GM08714 (cell line): ENCODE measurements around the gene RASGRF2.
A peak's percentile ranks its signal among the peaks of the same experiment; 100 is the strongest.

Experiments used
- H3K4me3 ChIP-seq: fragments of 200-500 bp; sonication (Bioruptor generic); 2 replicates; pipeline ENCODE4 v1.5.1; 2014; ENCODE audit warnings: mild to moderate bottlenecking, low read length, inconsistent platforms
- ZNF274 ChIP-seq: IDR thresholded peaks from 2 replicates; pipeline ENCODE4 v1.6.1; 2012; ENCODE audit warnings: mild to moderate bottlenecking, low read depth, low read length

Gene RASGRF2, protein sequence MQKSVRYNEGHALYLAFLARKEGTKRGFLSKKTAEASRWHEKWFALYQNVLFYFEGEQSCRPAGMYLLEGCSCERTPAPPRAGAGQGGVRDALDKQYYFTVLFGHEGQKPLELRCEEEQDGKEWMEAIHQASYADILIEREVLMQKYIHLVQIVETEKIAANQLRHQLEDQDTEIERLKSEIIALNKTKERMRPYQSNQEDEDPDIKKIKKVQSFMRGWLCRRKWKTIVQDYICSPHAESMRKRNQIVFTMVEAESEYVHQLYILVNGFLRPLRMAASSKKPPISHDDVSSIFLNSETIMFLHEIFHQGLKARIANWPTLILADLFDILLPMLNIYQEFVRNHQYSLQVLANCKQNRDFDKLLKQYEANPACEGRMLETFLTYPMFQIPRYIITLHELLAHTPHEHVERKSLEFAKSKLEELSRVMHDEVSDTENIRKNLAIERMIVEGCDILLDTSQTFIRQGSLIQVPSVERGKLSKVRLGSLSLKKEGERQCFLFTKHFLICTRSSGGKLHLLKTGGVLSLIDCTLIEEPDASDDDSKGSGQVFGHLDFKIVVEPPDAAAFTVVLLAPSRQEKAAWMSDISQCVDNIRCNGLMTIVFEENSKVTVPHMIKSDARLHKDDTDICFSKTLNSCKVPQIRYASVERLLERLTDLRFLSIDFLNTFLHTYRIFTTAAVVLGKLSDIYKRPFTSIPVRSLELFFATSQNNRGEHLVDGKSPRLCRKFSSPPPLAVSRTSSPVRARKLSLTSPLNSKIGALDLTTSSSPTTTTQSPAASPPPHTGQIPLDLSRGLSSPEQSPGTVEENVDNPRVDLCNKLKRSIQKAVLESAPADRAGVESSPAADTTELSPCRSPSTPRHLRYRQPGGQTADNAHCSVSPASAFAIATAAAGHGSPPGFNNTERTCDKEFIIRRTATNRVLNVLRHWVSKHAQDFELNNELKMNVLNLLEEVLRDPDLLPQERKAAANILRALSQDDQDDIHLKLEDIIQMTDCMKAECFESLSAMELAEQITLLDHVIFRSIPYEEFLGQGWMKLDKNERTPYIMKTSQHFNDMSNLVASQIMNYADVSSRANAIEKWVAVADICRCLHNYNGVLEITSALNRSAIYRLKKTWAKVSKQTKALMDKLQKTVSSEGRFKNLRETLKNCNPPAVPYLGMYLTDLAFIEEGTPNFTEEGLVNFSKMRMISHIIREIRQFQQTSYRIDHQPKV (N-terminal part only)

DNA sequence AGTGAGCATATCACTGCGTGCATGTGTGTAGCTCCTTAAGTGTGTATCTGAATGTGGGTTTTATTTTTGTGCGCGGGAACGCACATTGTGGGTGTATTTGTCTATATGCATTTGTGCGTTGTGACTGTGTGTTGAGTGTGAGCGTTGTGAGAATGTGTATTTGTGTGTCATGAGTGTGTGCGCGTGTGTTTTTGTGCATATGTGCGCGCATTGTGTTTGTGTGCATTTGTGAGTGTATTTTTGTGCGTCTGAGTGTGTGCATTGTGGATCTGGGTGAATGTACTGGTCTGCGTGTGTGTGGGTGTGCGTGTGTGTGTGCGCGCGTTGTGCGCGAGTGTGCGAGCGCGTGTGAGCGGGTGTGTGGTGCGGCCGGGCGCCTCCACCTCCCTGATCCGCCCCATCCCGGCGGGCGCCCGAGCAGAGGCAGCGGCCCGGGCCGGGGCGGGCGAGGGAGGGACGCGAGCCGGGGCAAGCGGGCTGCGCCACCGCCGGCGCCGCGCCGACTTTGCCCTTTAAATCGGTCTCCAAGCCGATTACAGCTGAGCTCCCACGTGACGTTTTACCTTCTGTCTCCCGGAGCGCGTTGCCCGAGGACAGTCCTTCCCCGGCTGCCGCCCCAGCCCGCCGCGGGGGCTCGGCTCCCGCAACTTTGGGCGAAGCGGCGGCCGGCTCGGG lies at the start of gene RASGRF2:
TSS of gene RASGRF2 (plus strand) at position 596 of the 675 bp plus-strand sequence. CDS start 376 bp downstream, outside the sequence.
- no peak for TF ChIP-seq ZNF274
- H3K4me3 ChIP-seq = peak within 1 kb of the TSS; percentile 28

DNA sequence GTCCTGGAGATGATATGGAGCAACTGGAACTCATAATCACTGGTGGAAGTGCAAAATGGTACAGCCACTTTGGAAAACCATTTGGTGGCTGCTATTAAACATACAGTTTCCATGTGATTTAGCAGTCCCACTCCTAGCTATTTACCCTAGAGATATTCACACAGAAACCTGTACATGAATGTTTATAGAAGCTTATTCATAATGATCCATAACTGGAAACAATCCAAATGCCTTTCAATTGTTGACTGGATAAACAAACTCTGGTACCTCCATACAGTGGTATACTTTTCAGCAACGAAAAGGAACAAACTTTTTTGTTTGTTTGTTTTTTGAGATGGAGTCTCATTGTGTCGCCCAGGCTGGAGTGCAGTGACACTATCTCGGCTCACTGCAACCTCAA lies 47.7 kb upstream of the RASGRF2 start:
- H3K4me3 ChIP-seq = no peak overlapping the region
- TF ChIP-seq ZNF274 = no peak

DNA sequence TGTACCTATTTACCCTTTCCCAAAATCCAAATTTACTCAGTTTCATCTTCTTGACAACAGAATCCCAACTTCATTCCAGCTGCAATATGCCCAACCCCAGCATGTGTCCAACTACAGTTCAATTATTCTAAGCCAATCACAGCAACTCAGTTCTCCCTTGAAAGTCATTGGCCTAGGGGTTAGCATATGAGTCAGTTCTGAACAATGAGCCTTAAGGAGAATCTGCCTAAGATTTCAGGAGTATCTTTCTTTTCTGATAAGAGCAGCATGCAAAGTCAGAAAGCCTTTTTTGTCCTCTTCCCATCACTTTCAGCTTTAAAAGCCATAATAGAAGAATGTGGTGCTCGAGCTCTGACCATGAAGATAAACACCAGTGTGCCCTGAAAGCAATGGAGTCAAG lies 44.4 kb upstream of the RASGRF2 start:
- no peak overlapping the region for H3K4me3 ChIP-seq
- TF ChIP-seq ZNF274 = no peak

DNA sequence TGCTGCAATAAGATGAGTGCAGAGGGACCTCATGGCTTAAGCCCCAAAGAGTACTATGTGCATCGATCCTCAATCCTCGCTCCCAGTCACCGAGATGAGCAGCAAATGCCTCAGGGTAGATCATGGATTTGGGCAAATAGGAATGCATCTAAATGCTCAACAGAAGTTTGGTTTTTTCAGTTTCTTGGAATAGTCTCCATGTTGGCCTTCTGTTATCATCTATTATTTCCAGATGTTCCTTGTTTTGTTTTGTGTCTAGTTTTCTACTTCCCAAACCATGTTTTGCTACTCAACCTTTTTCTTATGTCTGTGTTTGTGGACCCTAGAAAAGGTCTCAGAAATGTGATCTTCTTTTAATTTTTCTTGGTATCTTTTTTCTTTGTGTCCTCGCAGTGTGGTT lies 43.5 kb upstream of the RASGRF2 start:
- no peak overlapping the region for H3K4me3 ChIP-seq
- TF ChIP-seq ZNF274 = no peak

DNA sequence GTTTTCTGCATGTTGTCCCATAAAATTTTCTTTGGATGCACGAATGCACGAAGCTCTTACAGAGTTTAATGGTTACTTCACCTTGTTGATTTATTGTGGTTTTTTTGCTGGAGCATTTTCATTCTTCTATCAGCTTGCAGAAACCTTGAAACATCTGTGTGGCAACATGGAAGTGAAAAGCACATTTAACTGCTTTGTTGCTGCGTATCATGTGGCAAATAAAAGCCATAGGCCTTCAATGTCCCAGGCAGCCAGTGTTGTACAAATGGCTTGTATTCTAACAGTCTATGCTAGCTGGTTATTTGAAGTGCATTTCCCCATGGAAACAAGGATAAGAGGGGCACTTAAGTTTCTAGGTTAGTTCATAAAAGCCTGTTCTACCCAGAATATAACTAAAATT lies 42.5 kb upstream of the RASGRF2 start:
- TF ChIP-seq ZNF274 = no peak
- H3K4me3 ChIP-seq = no peak overlapping the region

DNA sequence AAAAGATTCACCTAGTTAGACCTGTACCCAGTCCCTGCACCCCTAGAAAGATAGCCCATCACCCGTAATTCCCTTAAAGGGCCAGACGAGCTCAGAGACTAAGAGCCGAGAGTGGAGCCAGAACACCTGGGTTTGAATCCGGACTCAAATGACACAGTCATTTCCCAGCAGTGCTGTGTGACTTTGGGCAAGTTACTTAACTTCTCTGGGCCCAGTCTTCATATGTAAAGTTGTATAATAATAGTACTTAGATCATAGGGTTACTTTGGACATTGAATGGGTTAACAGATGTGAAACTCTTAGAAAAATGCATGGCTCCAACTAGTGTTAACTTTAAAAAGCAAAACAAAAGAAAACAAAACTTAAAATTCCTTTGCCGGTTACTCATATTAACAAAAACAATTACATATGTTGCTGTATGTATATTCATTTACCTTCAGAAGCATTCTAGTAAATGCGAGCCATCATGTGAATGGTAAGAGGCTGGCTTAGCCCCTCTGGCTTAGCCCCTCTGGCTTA lies 40.4 kb upstream of the RASGRF2 start:
- TF ChIP-seq ZNF274 = no peak
- no peak overlapping the region for H3K4me3 ChIP-seq

DNA sequence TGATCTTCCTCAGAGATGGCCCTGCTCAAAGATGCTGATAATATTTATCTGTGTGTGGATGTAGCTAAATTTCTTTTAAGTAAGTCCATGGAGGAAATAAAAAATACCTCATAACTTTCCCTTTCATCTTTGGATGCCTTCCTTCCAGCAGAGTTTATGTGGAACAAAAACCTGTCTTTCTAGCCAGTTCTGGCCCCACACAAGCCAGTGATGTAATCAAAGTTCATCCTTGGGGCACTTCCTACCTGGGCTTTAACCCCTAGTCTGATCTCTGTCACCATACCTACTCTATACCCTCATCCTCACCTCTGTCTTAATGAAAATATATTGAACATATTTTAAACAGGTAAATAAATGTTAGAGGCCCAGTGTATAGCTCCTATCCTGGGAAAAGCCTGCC lies 39.8 kb upstream of the RASGRF2 start:
- TF ChIP-seq ZNF274 = no peak
- H3K4me3 ChIP-seq = no peak overlapping the region

DNA sequence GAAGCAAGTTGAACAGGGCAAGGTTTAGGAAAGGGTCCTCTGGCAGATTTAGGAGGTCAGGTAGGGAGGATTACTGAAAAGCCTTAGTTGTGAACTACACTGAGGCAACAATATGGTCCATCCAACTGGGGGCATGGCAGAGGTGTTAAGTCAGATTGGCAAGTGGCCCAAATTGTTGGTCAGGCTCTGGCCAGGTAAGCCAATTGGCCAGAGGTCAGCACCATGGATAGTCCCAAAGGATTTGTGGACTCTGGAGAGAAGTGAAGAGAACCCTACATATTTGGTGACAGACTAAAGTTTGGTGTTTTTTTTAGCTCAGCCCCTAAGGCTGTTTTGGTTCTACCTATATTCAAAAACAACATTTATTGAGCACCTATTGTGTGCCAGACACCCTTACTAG lies 39.1 kb upstream of the RASGRF2 start:
- H3K4me3 ChIP-seq = no peak overlapping the region
- TF ChIP-seq ZNF274 = no peak

DNA sequence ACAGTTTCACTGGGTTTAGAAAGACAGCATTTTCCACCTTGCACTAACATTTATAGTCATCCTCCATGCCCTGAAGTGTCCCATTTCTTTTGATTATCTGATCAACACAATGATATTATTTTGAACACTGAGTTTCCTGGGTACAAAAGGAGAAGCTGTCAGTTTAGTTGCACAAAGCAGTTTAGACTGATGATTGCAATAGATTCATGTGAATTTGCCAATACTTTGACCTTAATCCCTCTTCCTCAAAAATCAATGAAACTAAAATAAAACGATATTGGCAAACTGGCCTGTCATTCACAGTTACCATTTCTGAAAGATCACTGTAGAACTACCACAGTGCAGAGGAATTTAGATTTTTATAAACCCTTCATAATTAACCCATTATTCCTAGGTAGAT lies 34.2 kb upstream of the RASGRF2 start:
- TF ChIP-seq ZNF274 = no peak
- no peak overlapping the region for H3K4me3 ChIP-seq

DNA sequence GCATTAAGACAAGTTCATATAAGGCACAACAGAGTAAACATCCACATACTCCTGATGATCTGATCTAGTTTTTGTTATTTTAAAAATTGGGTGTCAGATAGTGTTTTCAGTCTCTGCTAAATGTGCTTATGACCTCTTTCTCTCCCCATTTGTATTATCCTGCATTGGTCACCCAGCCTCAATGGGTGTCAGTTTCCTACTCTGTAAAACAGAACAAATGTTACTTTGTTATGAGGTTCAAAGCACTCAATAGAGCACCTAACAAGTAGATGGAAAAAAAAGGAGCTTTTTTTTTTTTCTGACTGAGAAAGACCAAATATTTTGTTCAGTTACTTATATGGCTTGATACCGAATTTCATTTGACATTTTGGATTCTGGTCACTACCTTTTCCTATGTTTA lies 33.6 kb upstream of the RASGRF2 start:
- H3K4me3 ChIP-seq = no peak overlapping the region
- TF ChIP-seq ZNF274 = no peak

DNA sequence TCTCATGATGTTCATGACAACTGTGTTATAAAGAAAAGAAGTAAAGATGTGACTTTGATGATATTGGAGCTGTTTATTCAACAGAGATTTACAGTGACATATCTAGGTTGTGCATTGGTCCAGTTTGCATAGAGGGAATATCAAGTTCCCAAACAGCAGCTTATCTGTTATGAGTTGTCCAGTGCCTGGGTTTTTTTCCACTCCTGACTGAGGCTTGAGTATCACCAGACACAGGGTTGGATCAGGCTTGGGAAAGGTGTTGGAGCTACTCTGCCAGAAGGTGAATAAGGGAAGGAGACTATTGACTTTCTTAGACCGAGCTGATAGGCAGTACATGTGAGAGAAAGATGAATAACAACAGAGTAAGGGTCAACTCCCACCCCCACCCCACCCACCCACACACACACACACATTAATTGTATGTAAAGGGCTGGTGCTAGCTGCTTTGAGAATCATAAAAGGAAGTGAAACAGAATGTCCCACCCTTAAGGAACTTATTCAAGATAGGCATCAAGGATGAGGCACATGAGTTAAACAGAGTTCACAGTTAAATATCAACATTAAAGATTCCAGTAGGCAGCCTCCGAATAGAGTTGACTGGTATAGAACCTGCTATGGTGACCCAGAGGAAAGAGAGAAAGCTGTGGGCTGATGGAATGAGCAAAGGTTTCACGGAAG lies 33.0 kb upstream of the RASGRF2 start:
- TF ChIP-seq ZNF274 = no peak
- no peak overlapping the region for H3K4me3 ChIP-seq

DNA sequence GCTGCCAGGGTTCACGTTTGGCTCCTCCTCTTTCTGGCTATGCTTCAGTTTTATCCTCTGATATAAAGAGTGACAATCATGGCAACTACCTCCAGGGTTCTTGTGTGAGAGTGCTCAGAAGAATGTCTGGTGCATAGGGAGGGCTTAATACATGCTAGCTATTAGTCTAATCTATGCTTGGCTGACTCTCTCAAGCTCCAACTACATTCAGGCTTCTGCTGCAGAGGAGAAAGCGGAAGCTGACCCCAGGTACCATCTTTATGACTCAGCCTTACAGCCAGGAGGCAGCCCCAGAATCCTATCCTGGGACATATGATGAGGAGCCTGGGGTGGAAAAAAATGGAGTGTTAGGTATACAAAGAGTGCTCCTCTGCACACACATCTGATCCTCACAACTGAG lies 32.1 kb upstream of the RASGRF2 start:
- H3K4me3 ChIP-seq = no peak overlapping the region
- TF ChIP-seq ZNF274 = no peak

DNA sequence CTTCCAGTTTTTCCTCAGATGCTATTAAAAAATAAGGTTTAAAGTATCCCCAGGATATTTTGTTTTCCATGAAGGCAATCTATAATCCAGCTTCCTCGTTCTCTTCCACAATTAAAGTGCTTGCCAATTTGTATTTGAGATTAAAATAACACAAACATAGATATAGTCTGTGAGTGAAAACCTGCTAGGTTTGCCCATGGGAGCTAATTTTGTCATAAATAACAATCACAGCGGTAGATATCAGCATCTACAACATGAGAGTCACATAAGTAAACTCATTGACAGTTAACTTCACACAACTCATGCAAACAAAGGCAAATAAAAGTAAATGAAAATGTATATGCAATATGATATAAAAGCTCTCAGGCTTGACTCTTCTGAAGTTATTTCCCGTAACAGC lies 29.2 kb upstream of the RASGRF2 start:
- no peak overlapping the region for H3K4me3 ChIP-seq
- TF ChIP-seq ZNF274 = no peak

DNA sequence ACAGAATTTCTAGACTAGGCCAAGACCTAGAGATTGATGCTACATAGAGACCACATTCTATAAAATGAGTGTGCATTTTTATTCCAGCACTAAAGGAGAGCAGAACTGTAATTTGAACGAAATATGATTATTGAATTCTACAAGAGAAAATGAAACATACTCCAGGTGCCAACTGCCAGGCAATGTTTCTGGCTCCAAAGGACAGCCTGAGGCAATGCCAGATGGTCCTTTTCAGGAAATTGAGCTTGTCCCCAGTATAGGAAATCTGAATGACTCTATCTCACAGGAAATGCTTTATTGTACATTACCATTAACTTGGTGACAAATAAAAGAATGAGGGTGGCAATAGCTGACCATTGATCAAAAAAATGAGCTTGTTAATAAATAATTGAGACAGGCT lies 28.8 kb upstream of the RASGRF2 start:
- H3K4me3 ChIP-seq = no peak overlapping the region
- TF ChIP-seq ZNF274 = no peak
